Neuronal stem cell (in vitro differentiated cells): Measurements from ENCODE around the gene PMF1.

Source experiments
- DNase-seq: peaks from one replicate; pipeline ENCODE4 v3.0.0-alpha.2; 2013; ENCODE audit warnings: low spot score
- H2AFZ ChIP-seq: one replicate; pipeline ENCODE4 v1.6.1; 2013; ENCODE audit warnings: mild to moderate bottlenecking, low read length, inconsistent platforms
- H2AK5ac ChIP-seq: 2 replicates; pipeline ENCODE4 v1.6.1; 2013; ENCODE audit warnings: low read depth, mild to moderate bottlenecking, inconsistent platforms, low read length, moderate library complexity, mixed read lengths
- H2BK120ac ChIP-seq: 2 replicates; pipeline ENCODE4 v1.6.1; 2013; ENCODE audit warnings: low read depth, mild to moderate bottlenecking, inconsistent platforms, low read length, moderate library complexity, mixed read lengths
- H2BK12ac ChIP-seq: one replicate; pipeline ENCODE4 v1.6.1; 2013; ENCODE audit warnings: low read length, inconsistent platforms
- H2BK15ac ChIP-seq: 2 replicates; pipeline ENCODE4 v1.6.1; 2013; ENCODE audit warnings: mild to moderate bottlenecking, low read length, inconsistent platforms, mixed read lengths
- H2BK5ac ChIP-seq: one replicate; pipeline ENCODE4 v1.6.1; 2013; ENCODE audit warnings: inconsistent platforms, mild to moderate bottlenecking, low read length, moderate library complexity
- H3K14ac ChIP-seq: one replicate; pipeline ENCODE4 v1.6.1; 2013; ENCODE audit warnings: low read length, inconsistent platforms
- H3K18ac ChIP-seq: 2 replicates; pipeline ENCODE4 v1.6.1; 2013; ENCODE audit warnings: low read length, inconsistent platforms
- H3K23ac ChIP-seq: 2 replicates; pipeline ENCODE4 v1.6.1; 2013; ENCODE audit warnings: low read depth, mild to moderate bottlenecking, mixed read lengths, low read length, inconsistent platforms; ENCODE audit not compliant: poor library complexity
- H3K27ac ChIP-seq: replicated peaks from 3 replicates; pipeline ENCODE4 v1.5.1; 2013; ENCODE audit warnings: low read length, inconsistent platforms
- H3K27me3 ChIP-seq, 3 experiments: 2 replicates each; pipeline ENCODE4 v1.6.1; 2013; ENCODE audit warnings: low read length in 3 of 3, mild to moderate bottlenecking in 2 of 3, inconsistent platforms in 1 of 3, low read depth in 1 of 3, mixed read lengths in 1 of 3, moderate library complexity in 1 of 3; ENCODE audit not compliant: control insufficient read depth in 3 of 3, insufficient read depth in 3 of 3
- H3K36me3 ChIP-seq, 2 donors: replicated peaks in 1 of 2; 2 replicates each; pipeline ENCODE4 v1.6.1; 2013; ENCODE audit warnings: low read length in 2 of 2; ENCODE audit not compliant: control insufficient read depth in 2 of 2, insufficient read depth in 2 of 2
- H3K4ac ChIP-seq: 2 replicates; pipeline ENCODE4 v1.6.1; 2013; ENCODE audit warnings: inconsistent platforms, mild to moderate bottlenecking, low read length, moderate library complexity
- H3K4me1 ChIP-seq, 2 donors: 1 replicate in 1 of 2; 2 replicates in 1 of 2; pipeline ENCODE4 v1.6.1; 2013; ENCODE audit warnings: low read length in 2 of 2, low read depth in 1 of 2; ENCODE audit not compliant: control insufficient read depth in 2 of 2, insufficient read depth in 1 of 2
- H3K4me2 ChIP-seq: one replicate; pipeline ENCODE4 v1.6.1; 2013; ENCODE audit warnings: mild to moderate bottlenecking, low read length, inconsistent platforms; ENCODE audit not compliant: insufficient read depth, poor library complexity, severe bottlenecking
- H3K4me3 ChIP-seq, 2 donors: 2 replicates each; pipeline ENCODE4 v1.5.1; 2013; ENCODE audit warnings: low read length in 2 of 2, mild to moderate bottlenecking in 2 of 2, inconsistent platforms in 1 of 2, moderate library complexity in 1 of 2
- H3K79me1 ChIP-seq: one replicate; pipeline ENCODE4 v1.6.1; 2013; ENCODE audit warnings: low read depth, mild to moderate bottlenecking, inconsistent platforms, low read length, moderate library complexity
- H3K9ac ChIP-seq: one replicate; pipeline ENCODE4 v1.6.1; 2013; ENCODE audit warnings: mild to moderate bottlenecking, low read depth, low read length, inconsistent platforms; ENCODE audit not compliant: poor library complexity
- H3K9me3 ChIP-seq, 2 donors: replicated peaks in 1 of 2; 2 replicates each; pipeline versions ENCODE3 to v1.6.1; 2013; ENCODE audit warnings: low read length in 2 of 2, mild to moderate bottlenecking in 2 of 2, inconsistent platforms in 1 of 2, low read depth in 1 of 2, mixed read lengths in 1 of 2, moderate library complexity in 1 of 2; ENCODE audit not compliant: control insufficient read depth in 2 of 2, insufficient read depth in 1 of 2
- H4K8ac ChIP-seq: one replicate; pipeline ENCODE4 v1.6.1; 2013; ENCODE audit warnings: low read depth, mild to moderate bottlenecking, inconsistent platforms, low read length, moderate library complexity
- H4K91ac ChIP-seq: one replicate; pipeline ENCODE4 v1.6.1; 2013; ENCODE audit warnings: low read length, low read depth, mild to moderate bottlenecking, inconsistent platforms; ENCODE audit not compliant: poor library complexity
- WGBS, 2 donors: extraction: QIAGEN DNeasy Blood & Tissue Kit; methylation state at CpG; one replicate each; pipeline ENCODE4 v1.1.7; 2013; ENCODE audit warnings: missing lambda C conversion rate in 2 of 2, mixed read lengths in 1 of 2; ENCODE audit not compliant: insufficient read length in 2 of 2, insufficient replicate concordance in 1 of 2; ENCODE audit errors: extremely low coverage in 2 of 2; 5-methylcytosine and 5-hydroxymethylcytosine counted together

PMF1 gene

GRCh38 chr1:156194300-156194652 lies 18.5 kb upstream of the PMF1 start:
- Histone ChIP-seq H3K27me3 (no peaks in the 10 kb centered on the region), H4K8ac (no peak overlapping the region), H3K36me3 (peaks cover 0 to 2% of the 10 kb centered on the region in 2 donors), H3K4me1 (peaks cover 2 to 10% of the 10 kb centered on the region in 2 donors), H3K9me3 (peaks cover 0 to 1% of the 10 kb centered on the region in 2 donors), H3K14ac (no peak overlapping the region), H3K18ac (peak overlapping the region; percentile 61), H3K4me2 (peak overlapping the region; percentile 77), H2BK12ac (no peak overlapping the region), H2BK120ac (no peak overlapping the region), H3K79me1 (peaks cover 7% of the 10 kb centered on the region), H2BK5ac (peak overlapping the region; percentile 33), H2BK15ac (no peak overlapping the region), H3K27ac (no peak overlapping the region), H3K9ac (peak overlapping the region; percentile 91), H2AK5ac (peak overlapping the region; percentile 18), H4K91ac (no peak overlapping the region), H3K4me3 (peak overlapping the region; percentile 77 to 92), H3K4ac (no peak overlapping the region), H3K23ac (peak overlapping the region; percentile 66), H2AFZ (peak overlapping the region; percentile 76)
- no CpG with 5 or more reads among the region's 14 CpGs for WGBS, 2 donors
- DNase-seq = no peak

GRCh38 chr1:156195853-156196252 lies 17.0 kb upstream of the PMF1 start:
- Histone ChIP-seq H4K91ac (no peak overlapping the region), H3K4ac (no peak overlapping the region), H3K79me1 (peaks cover 7% of the 10 kb centered on the region), H2BK15ac (no peak overlapping the region), H2AK5ac (no peak overlapping the region), H3K27ac (no peak overlapping the region), H3K27me3 (no peaks in the 10 kb centered on the region), H3K23ac (no peak overlapping the region), H3K9me3 (peaks cover 0 to 2% of the 10 kb centered on the region in 2 donors), H2BK120ac (no peak overlapping the region), H4K8ac (no peak overlapping the region), H2AFZ (no peak overlapping the region), H3K4me1 (peaks cover 2 to 10% of the 10 kb centered on the region in 2 donors), H2BK12ac (no peak overlapping the region), H3K9ac (no peak overlapping the region), H3K14ac (no peak overlapping the region), H2BK5ac (no peak overlapping the region), H3K36me3 (peaks cover 8 to 14% of the 10 kb centered on the region in 2 donors), H3K4me3 (no peak overlapping the region), H3K4me2 (no peak overlapping the region), H3K18ac (no peak overlapping the region)
- no CpG with 5 or more reads among the region's 4 CpGs for WGBS, 2 donors
- DNase-seq = no peak

GRCh38 chr1:156196445-156196844 lies 16.4 kb upstream of the PMF1 start:
- no peak for DNase-seq
- no peak overlapping the region for H3K4me3 ChIP-seq

GRCh38 chr1:156198831-156199349 lies 13.9 kb upstream of the PMF1 start:
- H3K4me2 ChIP-seq = no peak overlapping the region
- H3K4me1 ChIP-seq = peaks cover 2 to 6% of the 10 kb centered on the region in 2 donors
- no peak overlapping the region for H3K4me3 ChIP-seq
- WGBS, 2 donors = no CpG with 5 or more reads among the region's 5 CpGs
- H4K91ac ChIP-seq = no peak overlapping the region
- no peak overlapping the region for H3K18ac ChIP-seq
- H3K23ac ChIP-seq = no peak overlapping the region
- H3K27ac ChIP-seq = no peak overlapping the region
- H2BK5ac ChIP-seq = no peak overlapping the region
- H2BK120ac ChIP-seq = no peak overlapping the region
- H3K9ac ChIP-seq = no peak overlapping the region
- no peak overlapping the region for H2AK5ac ChIP-seq
- H2BK12ac ChIP-seq = no peak overlapping the region
- H3K36me3 ChIP-seq = peaks cover 10 to 28% of the 10 kb centered on the region in 2 donors
- no peak overlapping the region for H2AFZ ChIP-seq
- no peak overlapping the region for H4K8ac ChIP-seq
- no peak overlapping the region for H2BK15ac ChIP-seq
- H3K4ac ChIP-seq = no peak overlapping the region
- DNase-seq = no peak
- H3K79me1 ChIP-seq = peaks cover 7% of the 10 kb centered on the region
- H3K14ac ChIP-seq = no peak overlapping the region
- H3K9me3 ChIP-seq = peaks cover 0 to 2% of the 10 kb centered on the region in 2 donors
- H3K27me3 ChIP-seq = no peaks in the 10 kb centered on the region

More at GRCh38 chr1:156196445-156196844, 16.4 kb upstream of the PMF1 start:
- no CpG with 5 or more reads among the region's 2 CpGs for WGBS, 2 donors
- Histone ChIP-seq H3K23ac (no peak overlapping the region), H2BK120ac (no peak overlapping the region), H2BK15ac (no peak overlapping the region), H2BK5ac (no peak overlapping the region), H3K14ac (no peak overlapping the region), H3K27ac (no peak overlapping the region), H3K4me2 (no peak overlapping the region), H3K9me3 (peaks cover 0 to 2% of the 10 kb centered on the region in 2 donors), H3K79me1 (peaks cover 7% of the 10 kb centered on the region), H3K36me3 (peaks cover 8 to 17% of the 10 kb centered on the region in 2 donors), H2AK5ac (no peak overlapping the region), H3K27me3 (no peaks in the 10 kb centered on the region), H4K91ac (no peak overlapping the region), H3K9ac (no peak overlapping the region), H3K4ac (no peak overlapping the region), H2AFZ (no peak overlapping the region), H2BK12ac (no peak overlapping the region), H4K8ac (no peak overlapping the region), H3K4me1 (peaks cover 2 to 10% of the 10 kb centered on the region in 2 donors), H3K18ac (no peak overlapping the region)
